ENCODE measurements around the gene ZNF865. TPM values are rescaled to one million over a fixed set of nuclear protein-coding genes. Genes with fewer than 3 reads are reported as not detected.

The ZNF865 gene
- polyA plus RNA-seq, 5 donors: 5.3 to 15.5 (median 7.9) TPM

DNA sequence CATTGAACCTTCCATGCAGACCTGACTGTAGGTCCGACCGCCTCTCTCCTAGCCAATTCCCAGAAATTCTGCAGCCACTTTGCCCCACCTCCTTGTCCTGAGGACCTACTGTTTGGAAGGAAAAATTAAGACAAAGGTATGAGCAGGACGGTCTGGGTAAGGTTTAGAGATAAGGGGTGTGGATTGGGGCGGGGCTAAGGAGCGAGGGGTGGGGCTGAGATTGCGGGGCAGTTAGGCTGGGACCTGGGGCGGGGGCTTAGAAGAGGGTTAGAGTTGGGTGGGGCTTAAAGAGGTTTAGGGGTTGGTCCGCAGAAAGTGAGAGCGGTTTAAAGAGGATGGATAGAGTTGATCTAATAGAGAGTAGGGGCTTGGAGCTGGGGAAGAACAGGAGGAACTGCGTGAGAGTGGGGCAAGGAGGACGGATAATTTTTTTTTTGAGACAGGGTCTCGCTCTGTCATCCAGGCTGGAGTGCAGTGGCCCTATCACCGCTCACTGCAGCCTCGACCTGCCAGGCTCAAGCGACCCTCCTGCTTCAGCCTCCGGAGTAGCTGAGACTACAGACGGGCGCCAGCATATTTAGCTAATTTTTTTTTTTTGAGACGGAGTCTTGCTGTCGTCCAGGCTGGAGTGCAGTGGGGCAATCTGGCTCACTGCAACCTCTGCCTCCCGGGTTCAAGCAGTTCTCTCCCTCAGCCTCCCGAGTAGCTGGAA is 1.7 kb upstream of the ZNF865 start:
- DNase-seq: no peak

- DNase-seq: peak; percentile 95 to 97
Measured at GRCh38 chr19:55605207-55605636, 225 bp upstream of the ZNF865 start.

DNA sequence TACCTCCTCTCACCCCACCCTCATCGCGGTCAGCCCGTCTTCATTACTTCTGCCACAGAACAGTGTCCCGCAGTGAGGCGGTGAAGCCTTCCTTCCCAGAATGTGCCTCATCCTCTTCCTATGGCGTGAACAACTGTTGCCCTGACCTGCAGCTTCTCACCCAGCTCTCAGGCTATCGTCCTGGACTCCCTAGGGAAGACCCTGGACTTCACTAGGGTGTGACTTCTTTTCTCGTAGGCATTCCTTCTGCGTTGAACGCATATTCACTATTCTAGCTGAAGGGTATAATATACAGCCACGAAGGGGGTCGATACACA is 982 bp downstream of the ZNF865 start:
- no peak for DNase-seq

DNA sequence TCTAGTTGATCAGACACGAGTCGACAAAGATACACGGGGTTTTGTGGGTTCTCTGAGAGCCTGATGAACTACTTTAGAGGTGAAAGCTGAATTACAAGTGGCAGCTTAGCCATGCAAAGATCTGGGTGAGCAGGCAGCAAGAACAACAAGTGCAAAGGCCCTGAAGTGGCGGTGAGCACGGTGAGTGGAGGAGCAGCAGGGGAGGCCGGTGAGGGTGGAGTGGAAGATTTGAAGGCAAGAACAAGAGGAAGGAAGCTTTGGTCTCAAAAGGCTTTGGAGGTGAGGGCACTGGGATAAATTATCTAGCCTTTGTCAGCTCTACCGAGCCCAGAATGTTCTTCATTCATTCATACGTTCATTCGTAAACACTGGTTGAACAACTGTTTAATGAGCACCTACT is 1.4 kb downstream of the ZNF865 start:
- no peak for DNase-seq

DNA sequence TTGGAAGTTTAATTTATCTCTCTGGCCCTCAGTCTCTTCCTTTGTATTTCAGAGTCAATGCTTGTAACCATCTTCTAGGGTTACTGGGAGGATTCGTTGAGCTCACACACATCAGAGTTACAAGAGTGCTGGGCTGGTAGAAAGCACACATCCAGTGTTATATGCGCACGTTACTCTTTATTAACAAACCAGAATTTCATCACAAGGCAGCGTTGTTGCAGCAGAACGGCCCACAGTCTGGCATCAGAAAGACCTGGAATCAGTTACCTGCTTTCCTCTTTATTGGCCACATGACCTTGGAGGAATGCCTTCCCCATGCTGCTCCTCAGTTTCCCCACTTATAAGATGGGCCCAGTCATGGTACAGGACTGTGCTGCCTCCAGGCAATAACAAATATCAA is 3.9 kb downstream of the ZNF865 start:
- DNase-seq: no peak

DNA sequence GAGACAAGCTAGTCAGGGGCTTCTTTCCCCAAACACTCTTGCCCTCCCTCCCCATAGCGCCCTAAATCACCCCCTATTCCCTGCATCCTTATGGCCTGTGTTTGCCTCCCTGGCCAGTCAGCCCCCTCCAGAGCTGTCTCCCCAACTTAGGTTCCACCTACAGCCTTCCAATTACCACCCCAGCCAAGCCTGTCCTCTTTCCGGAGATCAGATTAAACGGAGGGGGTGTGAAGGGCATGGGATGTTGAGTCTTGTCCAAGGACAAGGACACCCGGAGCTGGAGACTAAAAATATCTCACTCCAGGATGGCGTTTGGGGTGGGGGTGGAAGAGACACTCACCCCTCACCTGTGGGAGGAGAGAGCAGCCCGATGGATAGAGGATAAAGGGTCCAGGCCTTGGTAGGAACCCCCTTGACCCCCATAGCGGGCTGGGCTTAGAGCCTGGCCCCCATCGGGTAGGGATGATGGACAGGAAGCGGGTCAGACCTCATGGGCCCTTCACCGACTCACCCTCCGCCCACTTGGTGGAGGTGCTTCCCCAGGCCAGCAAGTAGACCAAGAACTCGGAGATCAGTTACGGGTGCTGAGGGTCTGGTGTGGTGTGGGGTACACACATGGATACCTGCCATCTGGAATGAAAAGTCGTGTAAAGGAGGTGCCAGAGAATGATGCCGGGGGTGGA is 6.0 kb downstream of the ZNF865 start:
- no peak for DNase-seq

DNA sequence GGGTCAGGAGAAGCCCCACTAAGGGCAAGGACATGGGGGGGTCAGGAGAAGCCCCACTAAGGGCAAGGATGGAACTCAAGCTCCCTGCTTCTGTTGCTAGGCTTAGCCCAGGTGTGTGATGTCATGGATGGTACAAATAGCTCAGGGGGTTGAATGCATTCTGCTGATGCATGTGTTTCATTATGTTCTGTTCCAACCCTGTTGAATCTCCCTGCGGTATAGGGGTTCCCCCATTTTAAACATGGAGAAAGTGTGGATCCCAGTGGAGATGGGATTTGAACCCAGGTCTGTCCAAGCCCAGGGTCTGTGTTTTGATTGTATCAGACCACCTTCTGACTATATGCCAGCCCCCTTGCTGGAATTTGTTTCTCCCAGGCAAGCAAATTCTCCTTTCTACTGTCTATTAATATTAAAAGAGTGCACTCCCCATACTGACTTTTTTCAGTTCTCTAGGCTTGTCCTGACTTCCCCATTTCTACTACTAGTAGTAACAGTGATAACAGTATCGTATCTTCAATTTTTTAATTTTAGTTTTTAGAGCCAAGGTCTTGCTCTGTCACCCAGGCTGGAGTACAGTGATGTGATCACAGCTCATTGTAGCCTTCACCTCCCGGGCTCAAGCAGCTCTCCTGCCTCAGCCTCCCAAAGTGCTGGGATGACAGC is 6.7 kb downstream of the ZNF865 start:
- DNase-seq: no peak

DNA sequence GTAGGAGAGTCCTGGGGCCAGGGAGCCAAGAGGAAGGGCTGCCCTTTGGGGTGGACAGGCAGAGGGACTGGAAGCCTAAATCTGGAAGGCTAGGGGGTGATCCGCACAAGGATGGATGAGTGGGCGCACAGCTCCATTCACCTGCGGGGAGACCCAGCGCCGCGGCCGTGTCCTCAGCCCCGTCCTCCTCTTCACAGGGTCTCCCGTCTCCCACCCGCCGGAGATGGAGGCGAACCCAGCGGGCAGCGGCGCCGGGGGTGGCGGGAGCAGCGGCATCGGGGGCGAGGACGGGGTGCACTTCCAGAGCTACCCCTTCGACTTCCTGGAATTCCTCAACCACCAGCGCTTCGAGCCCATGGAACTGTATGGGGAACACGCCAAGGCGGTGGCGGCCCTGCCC is 7.9 kb downstream of the ZNF865 start:
- no peak for DNase-seq

GRCh38 chr19:55613930-55614710 is 8.7 kb downstream of the ZNF865 start:
- DNase-seq: no peak

GRCh38 chr19:55614711-55615542 is 9.5 kb downstream of the ZNF865 start:
- no peak for DNase-seq

DNA sequence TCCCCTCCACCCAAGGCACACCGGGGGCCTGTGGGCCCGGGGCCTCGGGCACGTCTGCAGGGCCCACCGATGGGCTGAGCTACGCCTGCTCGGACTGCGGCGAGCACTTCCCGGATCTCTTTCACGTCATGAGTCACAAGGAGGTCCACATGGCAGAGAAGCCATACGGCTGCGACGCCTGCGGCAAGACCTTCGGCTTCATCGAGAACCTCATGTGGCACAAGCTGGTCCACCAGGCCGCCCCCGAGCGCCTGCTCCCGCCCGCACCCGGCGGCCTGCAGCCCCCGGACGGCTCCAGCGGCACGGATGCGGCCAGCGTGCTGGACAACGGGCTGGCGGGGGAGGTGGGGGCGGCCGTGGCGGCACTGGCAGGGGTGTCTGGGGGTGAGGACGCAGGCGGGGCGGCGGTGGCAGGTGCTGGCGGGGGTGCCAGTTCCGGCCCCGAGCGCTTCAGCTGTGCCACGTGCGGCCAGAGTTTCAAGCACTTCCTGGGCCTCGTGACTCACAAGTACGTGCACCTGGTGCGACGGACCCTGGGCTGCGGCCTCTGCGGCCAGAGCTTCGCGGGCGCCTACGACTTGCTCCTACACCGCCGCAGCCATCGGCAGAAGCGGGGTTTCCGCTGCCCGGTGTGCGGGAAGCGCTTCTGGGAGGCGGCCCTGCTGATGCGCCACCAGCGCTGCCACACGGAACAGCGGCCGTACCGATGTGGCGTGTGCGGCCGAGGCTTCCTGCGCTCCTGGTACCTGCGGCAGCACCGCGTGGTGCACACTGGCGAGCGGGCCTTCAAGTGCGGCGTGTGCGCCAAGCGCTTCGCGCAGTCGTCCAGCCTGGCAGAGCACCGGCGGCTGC is 10.3 kb downstream of the ZNF865 start:
- DNase-seq: no peak

- DNase-seq: no peak
Measured at GRCh38 chr19:55616395-55616875, 11.0 kb downstream of the ZNF865 start.

GRCh38 chr19:55617426-55617825 is 12.0 kb downstream of the ZNF865 start:
- DNase-seq: no peak

DNA sequence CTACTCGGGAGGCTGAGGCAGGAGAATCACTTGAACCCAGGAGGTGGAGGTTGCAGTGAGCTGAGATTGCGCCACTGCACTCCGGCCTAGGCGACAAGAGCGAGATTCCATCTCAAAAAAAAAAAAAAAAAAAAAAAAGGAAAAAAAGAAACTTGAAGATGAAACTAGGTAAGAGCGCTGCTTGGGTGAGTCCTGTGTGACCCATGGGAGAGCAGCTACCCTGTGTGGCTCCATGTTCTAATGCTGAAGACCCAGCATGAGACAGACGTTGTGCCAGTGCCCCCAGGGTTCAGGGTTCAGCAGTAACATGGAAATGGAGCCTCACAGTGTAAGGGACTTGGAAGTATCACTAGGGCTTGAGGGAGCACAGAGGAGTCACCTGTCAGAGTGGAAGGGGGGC is 13.0 kb downstream of the ZNF865 start:
- DNase-seq: no peak

GRCh38 chr19:55619286-55619685 is 13.8 kb downstream of the ZNF865 start:
- peak in 1 of 2 donors; percentile 60 for DNase-seq

DNA sequence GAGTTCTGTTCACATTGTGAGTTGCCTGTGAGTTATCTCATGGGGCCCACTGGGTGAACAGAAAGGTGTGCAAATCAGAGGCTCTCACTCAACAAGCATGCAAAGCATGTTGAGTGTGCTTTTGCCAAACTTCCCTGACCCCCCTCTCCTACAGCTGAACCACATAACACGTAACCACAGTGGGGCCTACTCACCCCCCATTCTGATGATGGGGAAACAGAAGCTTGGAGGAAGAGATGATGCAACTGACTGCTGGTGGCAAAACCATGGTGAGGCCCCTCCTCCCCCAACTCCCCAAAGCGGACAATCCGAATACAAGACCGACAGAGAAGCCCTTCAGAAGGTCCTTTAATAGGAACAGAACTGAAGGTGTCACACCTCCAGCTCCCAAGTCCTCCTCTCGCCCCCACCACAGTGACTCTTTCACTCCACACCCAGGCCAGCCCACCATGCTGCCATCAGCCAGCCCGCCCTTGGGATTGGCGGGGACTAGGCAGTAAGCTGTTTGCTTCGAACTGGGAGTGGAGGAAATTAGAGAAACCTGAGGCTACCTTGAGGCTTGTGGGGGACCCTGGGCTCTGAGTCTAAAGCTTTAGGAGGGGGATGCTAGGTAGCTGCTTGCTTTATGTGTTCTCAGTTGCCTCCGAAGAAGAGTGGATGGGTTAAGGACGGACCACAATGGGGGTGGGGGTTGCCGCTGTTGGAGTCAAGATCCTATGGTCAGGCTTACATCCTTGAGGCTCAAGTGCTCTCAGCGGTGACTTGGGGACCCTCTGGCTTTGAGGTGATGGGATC is 15.2 kb downstream of the ZNF865 start:
- no peak for DNase-seq

DNA sequence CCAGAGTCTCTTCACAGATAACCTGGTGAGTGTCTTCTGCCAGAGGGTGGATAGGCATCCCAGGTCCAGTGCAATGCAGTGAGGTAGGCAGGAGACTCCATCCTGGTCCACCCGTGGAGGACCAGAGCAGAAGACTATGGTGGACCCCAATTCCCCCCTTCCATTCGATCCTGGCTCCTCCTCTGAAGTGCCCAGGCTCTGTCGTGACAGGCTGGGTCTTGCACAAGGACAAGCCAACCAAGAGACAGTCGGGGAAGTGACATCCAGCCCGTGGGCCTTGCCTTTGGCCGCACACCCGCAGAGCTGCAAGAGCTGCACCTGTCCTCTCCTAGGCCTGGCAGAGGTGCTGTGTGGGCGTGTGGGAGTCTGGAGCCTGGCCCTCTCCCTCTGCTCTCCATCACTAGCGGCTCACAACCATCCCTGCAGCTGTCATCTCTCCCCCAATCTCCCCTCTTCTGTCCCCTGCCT is 15.8 kb downstream of the ZNF865 start:
- no peak for DNase-seq

DNA sequence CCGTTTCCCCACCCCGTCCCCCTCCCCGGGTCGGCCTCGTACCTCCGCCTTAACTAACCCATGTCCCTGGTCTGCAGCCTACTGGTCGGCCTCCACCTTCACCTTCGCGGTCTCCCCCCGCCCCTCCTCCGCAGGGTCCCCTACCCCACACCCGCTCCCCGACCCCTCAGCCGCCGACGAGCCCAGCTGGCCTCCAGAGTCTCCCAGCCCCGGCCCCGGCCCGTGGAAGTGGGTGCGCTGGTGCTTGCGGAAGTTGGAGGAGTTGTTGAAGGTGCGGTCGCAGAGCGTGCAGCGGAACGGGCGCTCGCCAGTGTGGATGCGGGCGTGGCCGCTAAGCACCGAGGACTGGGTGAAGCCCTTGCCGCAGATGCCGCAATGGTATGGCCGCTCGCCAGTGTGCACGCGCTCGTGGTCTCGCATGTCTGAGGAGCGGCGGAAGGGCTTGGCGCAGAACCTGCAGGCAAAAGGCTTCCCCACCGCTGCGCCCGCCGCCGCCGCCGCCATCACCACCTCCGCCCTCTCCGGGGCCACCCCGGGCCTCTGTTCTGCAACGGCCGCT is 16.3 kb downstream of the ZNF865 start:
- DNase-seq: no peak

Measured in right lung (tissue), 5 donors.